GM21381 (cell line): ENCODE results near the gene PDIA5.
A peak's percentile ranks its signal among the peaks of the same experiment; 100 is the strongest.

Experiments
- ATAC-seq: cut with Tn5 transposase; IDR thresholded peaks from one replicate; pipeline ENCODE4 v1.9.1; 2021; ENCODE audit warnings: mild to moderate bottlenecking, moderate library complexity; ENCODE audit not compliant: unreplicated experiment

The PDIA5 gene

GRCh38 chr3:123070510-123070909, 3.7 kb downstream of the PDIA5 start:
- ATAC-seq: no peak

- no peak for ATAC-seq
These were observed 4.3 kb downstream of the PDIA5 start for GRCh38 chr3:123071146-123071545.

DNA sequence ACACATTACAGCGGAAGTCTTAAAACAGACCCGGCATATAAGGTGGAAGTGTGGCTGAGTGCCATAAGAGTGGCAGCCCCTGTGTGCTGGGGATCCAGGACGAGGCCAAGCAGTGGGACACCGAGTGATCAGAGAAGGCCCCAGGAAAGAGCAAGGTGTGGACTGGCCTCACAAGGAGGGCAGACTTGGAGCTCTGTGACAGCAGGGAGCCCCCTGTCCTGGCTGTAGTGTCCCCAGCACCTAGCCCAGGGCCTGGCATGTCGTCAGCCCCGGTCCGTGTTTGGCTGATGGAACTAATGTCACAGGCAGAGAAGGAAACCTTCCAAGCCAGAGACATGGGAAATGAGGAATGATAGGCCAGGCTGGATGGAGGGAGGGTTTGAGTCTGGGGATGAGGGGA, 4.8 kb downstream of the PDIA5 start:
- ATAC-seq: no peak

DNA sequence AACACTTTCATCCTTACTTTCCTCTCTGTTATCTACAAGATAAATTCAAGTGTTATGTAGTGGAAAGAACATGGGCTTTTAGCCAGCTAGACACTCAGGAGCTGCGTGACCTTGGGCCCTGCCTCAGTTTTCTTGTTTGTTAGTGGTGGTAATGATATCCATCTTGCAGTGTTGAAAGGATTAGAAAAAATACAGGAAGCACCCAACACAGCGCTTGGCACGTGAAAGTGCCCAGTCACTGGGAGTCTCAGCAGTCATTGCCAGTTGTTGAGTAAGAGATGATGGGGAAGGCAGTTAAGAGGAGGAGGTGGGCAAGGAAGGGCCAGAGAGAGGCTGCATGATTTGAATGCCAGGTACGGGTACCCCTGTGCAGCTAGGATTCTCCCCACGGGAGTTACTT, 5.3 kb downstream of the PDIA5 start:
- ATAC-seq: no peak

DNA sequence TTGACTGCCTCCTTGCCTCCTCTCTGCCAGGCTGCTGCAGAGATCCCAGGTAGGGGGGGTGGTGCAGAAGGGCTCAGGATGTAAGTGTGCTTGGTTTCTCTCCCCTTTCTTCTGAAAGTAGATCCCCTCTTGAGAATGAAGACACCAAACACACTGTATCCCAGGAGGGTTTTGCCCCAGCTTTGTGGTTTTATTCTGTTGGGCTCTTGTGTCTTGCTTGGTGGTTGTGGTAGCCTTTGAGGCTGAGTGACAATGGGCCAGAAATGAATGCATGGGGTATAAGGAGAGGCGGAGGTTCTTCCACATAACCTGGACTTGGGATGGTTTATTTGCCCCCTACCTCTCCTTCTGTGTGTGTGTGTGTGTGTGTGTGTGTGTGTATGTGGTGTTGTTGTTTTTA, 5.7 kb downstream of the PDIA5 start:
- ATAC-seq: no peak

DNA sequence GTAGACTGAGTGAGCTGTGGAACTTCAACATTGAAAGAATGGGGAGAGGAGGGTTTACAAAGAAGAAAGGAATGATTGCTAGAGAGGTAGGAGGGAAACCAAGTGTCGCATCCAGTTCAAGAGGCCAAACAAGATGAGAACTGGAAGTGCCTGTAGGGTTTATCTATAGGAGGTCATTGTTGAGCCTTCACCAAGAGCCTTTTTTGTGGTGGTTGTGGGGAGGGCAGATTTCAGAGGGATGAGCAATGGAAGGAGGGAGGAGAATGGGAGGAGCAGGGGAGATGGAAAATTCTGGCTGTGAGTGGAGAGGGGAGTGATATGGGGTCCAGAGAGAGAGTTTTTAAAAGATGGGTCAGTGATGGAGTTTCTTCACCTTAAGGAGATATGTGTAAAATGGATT, 8.5 kb downstream of the PDIA5 start:
- no peak for ATAC-seq

- ATAC-seq: no peak
These were observed 9.3 kb downstream of the PDIA5 start for GRCh38 chr3:123076112-123076495.

DNA sequence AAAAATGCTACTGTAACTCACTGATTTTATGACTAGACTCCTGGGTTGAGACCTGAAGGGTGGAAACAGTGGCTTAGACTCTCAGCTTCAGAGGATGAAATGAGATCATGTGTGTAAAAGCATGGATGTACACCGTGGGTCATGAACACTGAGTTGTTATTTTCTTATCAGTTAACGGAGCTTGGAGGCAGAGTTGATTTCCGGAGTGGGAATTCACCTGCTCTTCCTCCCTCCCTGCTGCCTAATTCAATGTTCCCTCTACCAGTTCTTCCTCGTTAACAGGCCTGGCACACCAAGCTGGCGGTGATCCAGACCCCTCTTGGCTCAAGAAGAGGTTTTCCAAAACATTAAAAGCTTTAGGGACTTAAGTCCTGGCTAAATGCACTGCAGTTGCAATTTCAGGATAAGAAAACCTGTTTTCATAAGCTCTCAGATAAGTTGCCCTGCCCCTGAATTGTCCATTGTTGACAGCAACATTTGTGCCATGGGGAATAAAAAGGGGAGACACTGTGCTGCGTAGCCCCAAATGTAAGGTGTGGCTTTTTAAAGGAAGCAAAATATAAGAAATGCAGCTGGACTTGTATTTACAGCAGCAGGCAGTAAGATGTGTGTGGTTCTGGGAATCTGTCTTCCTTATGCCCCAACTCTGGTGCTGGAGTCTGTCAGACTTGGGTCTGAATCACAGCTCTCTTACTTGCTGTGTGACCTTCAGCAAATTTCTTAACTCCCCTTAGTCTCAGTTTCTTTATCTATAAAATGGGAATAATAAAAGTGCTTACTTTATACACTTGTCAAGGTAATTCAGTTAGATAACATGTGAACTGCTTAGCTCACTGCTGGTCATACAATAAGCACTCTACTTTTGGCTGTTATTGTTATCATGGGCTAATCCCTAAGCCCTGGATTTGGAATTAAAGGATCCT, 9.9 kb downstream of the PDIA5 start:
- ATAC-seq: no peak

DNA sequence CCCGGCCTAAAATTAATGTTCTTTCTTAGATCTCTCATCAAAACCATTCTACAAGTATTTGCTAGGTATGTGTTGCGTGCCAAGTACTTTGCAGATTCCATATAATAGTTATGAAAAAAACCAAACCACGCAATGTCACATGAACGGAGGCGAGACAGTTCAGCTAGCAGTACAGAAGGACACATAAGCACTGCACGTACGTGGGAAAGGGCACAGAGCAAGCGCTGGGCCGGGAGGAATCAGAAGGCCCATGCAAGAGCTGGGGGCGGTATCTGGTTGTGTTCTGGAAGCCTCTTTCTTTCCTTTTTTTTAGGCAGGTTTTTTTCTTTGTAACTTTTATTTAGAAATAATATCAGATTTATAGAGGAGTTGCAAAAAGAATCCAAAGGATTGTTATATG, 11.3 kb downstream of the PDIA5 start:
- ATAC-seq: no peak

DNA sequence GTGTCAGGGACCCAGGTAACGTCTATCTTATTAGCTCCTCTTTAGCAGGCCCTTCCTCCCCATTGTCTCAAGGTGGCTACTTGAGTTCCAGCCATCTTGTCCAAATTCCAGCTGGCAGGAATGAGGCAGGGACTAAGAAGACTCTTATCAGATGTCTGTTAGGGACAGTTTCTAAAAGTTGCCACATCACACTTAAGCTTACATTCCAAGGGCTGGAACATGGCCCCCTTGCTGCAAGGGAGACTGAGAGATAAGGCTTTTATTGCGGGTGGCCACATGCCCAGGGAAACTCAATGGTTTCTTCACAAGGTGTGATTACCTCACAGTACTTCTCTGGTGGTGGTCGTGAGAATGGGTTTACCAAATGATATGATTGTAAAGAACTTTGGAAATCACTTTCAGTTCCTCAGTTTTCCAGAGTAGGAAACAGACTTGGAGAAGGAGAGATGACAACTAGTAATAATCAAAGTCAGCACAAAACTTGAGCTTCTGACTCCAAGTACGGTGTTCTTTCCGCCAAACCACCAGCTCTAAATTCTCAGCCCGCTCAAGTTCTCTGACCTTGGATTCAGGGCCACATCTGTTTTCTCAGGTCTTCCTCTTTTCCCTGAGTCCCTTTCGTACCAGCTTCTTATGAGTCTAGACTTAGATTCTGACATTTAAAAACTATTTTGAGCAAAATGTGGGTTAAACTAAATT, 14.2 kb downstream of the PDIA5 start:
- no peak for ATAC-seq

- ATAC-seq: no peak
These were observed 15.0 kb downstream of the PDIA5 start for GRCh38 chr3:123081718-123082369.

DNA sequence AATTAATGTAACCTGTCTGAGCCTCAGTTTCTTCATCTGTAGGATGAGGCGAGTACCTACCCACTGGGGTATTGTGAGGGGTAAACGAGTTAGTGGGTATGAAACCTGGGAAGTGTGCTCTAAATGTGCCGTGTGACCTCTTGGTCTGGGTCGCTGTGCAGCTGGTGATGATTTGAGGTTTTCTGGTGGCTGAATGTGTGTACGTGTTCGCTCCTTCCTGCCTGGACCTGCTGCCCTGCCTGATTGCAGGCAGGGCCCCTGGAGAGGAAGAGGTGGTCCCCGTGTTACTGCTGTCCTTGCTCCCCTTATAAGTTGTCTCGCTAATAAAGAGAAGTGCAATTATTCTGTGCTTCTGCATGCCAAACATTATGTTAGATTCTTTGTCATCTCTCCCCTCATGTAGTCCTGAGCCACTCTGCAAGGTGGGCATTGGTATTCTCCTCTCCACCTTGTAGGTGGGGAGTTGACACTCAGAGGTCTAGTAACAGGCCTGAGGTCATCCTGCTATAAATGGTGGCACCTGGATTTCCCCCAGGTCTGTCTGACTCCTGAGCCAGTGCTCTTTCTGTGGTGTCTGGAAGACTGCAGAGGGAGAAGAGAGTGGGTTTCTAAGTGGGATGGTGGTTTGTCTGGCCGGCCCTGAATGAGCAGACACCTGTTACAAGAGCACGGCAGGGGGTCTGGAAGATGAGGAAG, 15.7 kb downstream of the PDIA5 start:
- peak; percentile 67 for ATAC-seq

GRCh38 chr3:123083383-123084124, 16.7 kb downstream of the PDIA5 start:
- no peak for ATAC-seq

DNA sequence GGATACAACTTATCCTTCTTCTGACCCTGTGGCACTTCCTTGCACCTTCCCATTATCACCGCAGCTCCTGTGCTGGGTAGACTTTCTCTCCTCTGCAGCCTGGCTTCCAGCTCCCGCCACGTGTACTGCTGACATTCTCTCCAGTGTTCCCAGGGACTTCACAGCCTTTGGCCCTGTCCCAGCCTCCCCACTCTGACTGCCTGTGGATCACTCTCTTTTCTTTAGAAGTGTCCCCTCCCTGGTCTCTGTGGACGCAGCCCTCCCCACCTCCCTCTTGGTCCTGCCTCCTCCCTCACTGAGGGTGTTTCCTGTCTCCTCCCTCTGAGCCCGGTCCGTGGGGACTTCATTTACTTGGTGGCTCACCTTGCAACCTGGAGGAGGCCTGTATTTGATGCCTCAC, 17.4 kb downstream of the PDIA5 start:
- ATAC-seq: no peak

DNA sequence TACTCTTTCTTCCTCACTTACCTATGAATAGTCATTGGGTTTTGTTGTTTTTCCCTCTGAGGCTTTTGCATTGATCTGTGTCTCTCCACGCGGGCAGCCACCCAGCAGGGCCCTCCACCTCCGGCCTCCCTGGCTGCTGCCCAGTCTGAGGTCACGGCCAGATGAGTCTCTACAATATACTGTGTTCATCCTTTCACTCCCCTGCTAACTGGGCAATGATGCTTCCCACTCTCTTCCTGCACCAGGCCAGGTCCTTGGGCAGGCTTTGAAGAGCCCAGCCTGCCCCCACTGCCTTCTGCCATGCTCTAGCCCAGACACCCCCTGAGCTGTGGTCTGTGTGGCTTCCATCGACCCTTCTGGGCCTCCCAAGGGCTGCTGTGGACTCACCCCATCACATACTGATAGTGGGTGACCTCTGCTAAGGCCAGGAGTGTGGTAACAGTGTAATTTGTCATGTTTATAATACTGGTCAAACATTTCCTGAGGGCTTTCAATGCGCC, 18.0 kb downstream of the PDIA5 start:
- no peak for ATAC-seq

DNA sequence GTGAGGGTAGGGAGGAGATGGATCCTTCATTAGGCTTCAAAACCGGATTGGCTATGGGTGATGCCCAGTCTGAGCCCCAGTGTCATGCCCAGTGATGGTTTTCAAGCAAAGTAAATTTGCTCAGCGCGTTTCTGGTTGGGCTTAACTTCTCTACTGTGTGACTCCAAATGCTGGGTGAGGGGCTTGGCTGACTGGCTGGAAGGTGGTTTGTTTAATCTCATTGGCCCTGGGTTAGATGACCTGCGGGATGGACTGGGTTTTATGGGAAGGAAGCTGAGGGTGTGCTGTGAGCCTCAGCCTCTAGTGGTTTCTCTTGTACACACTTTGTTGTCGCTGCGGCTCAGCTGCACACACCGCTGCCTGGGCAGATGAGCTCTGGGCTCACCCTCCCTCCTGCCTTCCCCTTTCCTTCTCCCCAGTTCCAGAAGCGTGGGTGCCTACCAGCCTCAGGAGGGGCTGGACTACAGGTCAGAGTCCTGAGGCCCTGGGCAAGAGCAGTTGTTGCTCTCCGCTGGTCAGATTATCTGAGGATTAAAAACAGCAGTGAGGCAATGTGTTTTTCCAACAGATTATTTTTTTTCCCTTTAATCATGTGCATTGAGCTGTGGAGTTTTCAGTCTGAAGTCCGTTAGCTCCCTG, 18.6 kb downstream of the PDIA5 start:
- ATAC-seq: no peak

DNA sequence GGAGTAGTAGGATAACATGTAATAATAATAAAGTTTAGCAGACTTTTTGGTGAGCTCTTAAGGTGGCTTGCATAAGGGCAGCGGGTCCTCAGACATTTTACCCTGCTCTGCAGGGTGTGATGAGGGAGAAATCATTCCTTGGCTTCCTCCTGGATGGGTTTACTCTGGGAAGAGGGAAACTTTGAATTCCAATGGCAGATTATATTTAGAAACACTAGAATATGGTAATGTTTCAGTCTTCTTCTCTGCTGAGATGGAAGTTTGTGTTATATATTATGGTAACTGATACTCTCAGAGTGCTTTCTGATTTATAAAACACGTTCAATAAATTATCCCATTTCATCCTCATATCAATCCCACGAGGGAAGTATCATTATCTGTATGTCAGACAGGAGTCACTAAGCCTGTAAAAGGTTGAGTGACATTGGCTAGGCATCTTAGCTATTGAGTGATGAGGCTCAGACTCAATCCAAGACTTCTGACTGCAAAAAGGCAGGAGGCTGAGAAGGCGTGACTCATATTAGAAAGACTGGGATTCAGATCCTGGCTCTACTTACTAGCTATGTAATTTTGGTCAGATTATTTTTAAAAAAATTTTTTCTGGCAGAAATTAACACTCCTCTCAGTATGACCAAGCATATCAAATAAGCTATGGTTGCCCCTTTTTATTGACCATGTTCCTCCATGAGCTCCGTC, 19.3 kb downstream of the PDIA5 start:
- ATAC-seq: no peak

DNA sequence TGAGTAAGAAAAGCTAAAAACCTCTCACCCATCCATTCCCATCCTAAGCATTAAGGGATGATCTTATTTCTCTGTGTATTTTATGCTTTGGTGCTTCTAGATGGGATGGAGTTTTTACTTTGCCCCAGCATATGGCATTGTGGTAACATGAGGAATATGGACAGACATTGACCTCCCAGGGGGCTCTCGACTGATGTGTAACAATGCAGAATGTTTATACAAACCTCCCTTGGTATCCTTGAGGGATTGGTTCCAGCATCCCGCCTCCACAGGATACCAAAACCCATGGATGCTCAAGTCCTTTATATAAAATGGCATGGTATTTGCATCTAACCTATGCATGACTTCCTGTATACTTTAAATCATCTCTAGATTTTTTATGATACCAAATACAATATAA, 21.6 kb downstream of the PDIA5 start:
- no peak for ATAC-seq

DNA sequence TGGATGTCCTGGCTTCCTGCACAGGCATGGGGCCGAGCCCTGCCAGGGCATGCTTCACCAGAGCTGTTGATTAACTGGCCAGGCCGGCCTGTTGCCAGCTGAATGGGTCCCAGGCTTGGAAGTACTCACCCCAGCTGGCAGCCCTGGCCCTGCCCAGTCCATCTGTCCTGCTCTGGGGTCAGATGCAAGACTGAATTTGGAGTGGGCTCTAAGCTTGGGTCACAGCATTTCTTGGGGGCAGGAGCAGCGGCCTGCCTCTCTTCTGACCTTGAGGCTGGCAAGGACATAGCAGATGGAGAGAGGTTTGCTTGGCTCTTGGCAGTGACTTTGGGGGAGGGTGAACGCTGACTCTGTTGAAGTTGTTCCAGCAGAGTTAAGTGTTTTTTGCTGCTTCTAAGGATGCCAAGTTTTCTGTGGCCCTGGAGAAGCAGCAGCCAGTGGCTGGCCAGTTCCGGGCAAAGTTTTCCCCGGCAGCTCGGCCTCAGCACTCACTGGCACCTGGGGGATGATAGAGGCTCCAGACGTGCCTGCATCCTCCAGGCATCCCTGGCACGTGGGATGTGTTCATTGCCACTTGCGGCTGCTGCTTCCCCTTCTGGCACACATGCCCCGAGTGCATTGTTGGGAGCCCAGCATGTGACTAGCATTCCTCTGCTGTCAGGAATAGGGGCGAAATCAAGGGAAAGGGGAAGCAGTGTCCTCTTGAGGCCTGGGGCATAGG, 22.9 kb downstream of the PDIA5 start:
- ATAC-seq: no peak
